ENCODE results near the gene LCN12.

The LCN12 gene

DNA sequence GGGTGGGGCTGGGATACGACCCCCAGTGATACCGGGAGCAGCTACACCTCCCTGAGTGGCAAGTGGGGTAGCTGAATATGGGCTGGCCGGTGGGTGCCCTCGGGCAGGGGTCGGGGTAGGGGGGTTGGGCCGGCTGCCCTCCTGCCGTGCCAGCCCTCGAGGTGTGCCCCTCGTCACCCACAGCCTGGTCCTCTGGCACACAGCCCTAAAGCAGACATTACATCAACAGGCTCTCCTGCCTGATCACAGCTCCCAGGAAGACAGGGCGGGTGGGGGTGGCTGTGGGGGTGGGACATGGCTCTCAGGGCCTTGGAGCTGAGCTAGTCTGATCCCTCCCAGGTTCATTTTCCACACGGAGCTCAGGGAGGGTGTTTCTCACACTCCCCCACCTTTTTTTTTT lies 30.8 kb upstream of the LCN12 start:
- TF ChIP-seq, protein P1, sequence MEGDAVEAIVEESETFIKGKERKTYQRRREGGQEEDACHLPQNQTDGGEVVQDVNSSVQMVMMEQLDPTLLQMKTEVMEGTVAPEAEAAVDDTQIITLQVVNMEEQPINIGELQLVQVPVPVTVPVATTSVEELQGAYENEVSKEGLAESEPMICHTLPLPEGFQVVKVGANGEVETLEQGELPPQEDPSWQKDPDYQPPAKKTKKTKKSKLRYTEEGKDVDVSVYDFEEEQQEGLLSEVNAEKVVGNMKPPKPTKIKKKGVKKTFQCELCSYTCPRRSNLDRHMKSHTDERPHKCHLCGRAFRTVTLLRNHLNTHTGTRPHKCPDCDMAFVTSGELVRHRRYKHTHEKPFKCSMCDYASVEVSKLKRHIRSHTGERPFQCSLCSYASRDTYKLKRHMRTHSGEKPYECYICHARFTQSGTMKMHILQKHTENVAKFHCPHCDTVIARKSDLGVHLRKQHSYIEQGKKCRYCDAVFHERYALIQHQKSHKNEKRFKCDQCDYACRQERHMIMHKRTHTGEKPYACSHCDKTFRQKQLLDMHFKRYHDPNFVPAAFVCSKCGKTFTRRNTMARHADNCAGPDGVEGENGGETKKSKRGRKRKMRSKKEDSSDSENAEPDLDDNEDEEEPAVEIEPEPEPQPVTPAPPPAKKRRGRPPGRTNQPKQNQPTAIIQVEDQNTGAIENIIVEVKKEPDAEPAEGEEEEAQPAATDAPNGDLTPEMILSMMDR (IDR thresholded peaks at IDR 0.05; ENCODE audit: insufficient read depth, missing control alignments) = no peak
- no peak for DNase-seq (ENCODE audit: insufficient read length, low spot score)
- FAIRE-seq = no peak

DNA sequence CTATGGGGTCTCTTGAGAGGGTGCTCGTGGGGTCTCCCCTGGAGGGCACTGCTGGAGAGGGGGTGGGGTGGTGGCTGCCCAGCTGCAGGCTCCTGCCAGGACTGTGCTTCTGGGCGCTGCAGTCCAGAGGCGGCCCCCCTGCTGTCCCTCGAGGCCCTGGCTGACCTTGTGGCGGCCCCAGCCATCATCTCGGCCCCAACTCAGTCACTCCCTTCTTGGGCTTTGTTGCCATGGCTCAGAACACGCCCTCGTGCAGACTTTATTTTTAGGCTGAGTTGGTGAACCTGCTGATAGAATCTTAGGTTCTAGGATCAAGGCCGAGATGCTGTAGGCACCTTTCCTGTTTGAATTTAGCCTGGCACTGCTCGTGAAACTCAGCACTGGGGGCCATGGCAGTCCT lies 30.4 kb upstream of the LCN12 start:
- no peak for FAIRE-seq
- no peak for DNase-seq (ENCODE audit: insufficient read length, low spot score)
- TF ChIP-seq, protein P1 (IDR thresholded peaks at IDR 0.05; ENCODE audit: insufficient read depth, missing control alignments) = no peak

DNA sequence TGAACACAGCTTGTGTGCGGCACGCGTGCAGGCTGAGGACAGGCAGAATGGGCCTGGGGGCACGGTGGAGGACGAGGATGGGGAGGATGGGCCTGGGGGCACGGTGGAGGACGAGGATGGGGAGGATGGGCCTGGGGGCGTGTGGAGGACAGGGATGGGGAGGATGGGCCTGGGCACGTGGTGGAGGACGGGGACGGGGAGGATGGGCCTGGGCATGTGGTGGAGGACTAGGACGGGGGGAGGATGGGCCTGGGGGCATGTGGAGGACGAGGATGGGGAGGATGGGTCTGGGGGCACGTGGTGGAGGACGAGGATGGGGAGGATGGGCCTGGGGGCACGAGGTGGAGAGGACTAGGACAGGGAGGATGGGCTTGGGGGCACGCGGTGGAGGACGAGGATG lies 29.5 kb upstream of the LCN12 start:
- no peak for DNase-seq (ENCODE audit: insufficient read length, low spot score)
- TF ChIP-seq, protein P1 (IDR thresholded peaks at IDR 0.05; ENCODE audit: insufficient read depth, missing control alignments) = no peak
- FAIRE-seq = no peak

DNA sequence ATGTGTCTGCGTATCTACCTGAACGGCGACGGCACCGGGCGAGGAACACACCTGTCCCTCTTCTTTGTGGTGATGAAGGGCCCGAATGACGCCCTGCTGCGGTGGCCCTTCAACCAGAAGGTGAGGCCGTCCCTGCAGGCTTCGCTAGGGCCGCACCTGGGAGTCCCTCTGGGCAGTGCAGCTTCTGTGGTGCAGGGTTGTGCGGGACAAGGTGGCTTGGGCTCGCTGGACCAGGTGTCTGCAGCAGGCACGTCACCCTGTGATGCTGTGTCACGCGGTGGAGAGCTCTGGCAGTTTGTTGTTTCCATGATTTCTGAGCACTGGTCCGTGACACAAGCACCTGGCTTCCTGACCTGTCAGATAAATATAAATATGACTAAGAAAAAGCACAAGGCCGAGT lies 28.2 kb upstream of the LCN12 start:
- TF ChIP-seq, protein P1 (IDR thresholded peaks at IDR 0.05; ENCODE audit: insufficient read depth, missing control alignments) = no peak
- no peak for FAIRE-seq
- DNase-seq (ENCODE audit: insufficient read length, low spot score) = no peak

GRCh38 chr9:136925414-136926153 lies 26.5 kb upstream of the LCN12 start:
- TF ChIP-seq, protein P1 (IDR thresholded peaks at IDR 0.05; ENCODE audit: insufficient read depth, missing control alignments) = no peak
- DNase-seq (ENCODE audit: insufficient read length, low spot score) (no peak), FAIRE-seq (no peak)

GRCh38 chr9:136926154-136926704 lies 25.8 kb upstream of the LCN12 start:
- TF ChIP-seq, protein P1 (IDR thresholded peaks at IDR 0.05; ENCODE audit: insufficient read depth, missing control alignments) = no peak
- DNase-seq (ENCODE audit: insufficient read length, low spot score) (no peak), FAIRE-seq (no peak)

- FAIRE-seq = no peak
- TF ChIP-seq, protein P1 (IDR thresholded peaks at IDR 0.05; ENCODE audit: insufficient read depth, missing control alignments) = no peak
- DNase-seq (ENCODE audit: insufficient read length, low spot score) = no peak
Observed at GRCh38 chr9:136926749-136927148, 25.3 kb upstream of the LCN12 start.
